ENCODE measurements around the gene SNX30. TPM values are rescaled to one million over a fixed set of nuclear protein-coding genes. Genes with fewer than 3 reads are reported as not detected.

Gene SNX30
- total RNA-seq, 1 experiment from 2014 or later, result 12.7 TPM

- H3K4me1 ChIP-seq (ENCODE audit: control insufficient read depth in 1 of 2, insufficient read depth in 2 of 2, low read length in 2 of 2), result peaks cover 0 to 8% of the 10 kb centered on the region in 2 experiments; a peak in 1 of 4 replicates
- intact Hi-C loops (cut with micrococcal nuclease), result no loop called here
- POLR2A ChIA-PET, result no interaction called here
- RAD21 ChIA-PET (ENCODE audit: low non-redundant PET in 1 of 2, low total read pairs in 2 of 2, uncharacterized antibody in 2 of 2, unreplicated experiment in 2 of 2), result no interaction called here
- no peaks in the 10 kb centered on the region; the same call in 1 of the 2 replicates for H3K79me2 ChIP-seq (ENCODE audit: insufficient read depth, low read length)
- no peaks in the 10 kb centered on the region for H3K9me3 ChIP-seq (ENCODE audit: control insufficient read depth in 1 of 2, insufficient read depth in 1 of 2, low read depth in 1 of 2, low read length in 2 of 2)
- BruUV-seq (replicated peaks), result no TSS peak
- no peak for TF ChIP-seq EZH2phosphoT487 (IDR thresholded peaks at IDR 0.05; ENCODE audit: borderline replicate concordance)
- TF ChIP-seq EZH2 (IDR thresholded peaks at IDR 0.05), result no peak
- TF ChIP-seq YY1 (IDR thresholded peaks at IDR 0.05; ENCODE audit: extremely low read depth, insufficient replicate concordance, low read depth, low read length), result no peak
- TF ChIP-seq POLR2AphosphoS5 (IDR thresholded peaks at IDR 0.05; ENCODE audit: low read depth, low read length), result no peak
- TF ChIP-seq CBX3 (IDR thresholded peaks at IDR 0.05; ENCODE audit: low read depth), result no peak
- TF ChIP-seq JUND (IDR thresholded peaks at IDR 0.05), result no peak
- TF ChIP-seq SRF (IDR thresholded peaks at IDR 0.05; ENCODE audit: low read depth), result no peak
- no peak for TF ChIP-seq REST (IDR thresholded peaks at IDR 0.05; ENCODE audit: low read depth)
- TF ChIP-seq SP1 (IDR thresholded peaks at IDR 0.05; ENCODE audit: low read depth), result no peak
- TF ChIP-seq MAX (IDR thresholded peaks at IDR 0.05), result no peak
- TF ChIP-seq TCF7L2 (IDR thresholded peaks at IDR 0.05; ENCODE audit: borderline replicate concordance, extremely low read depth, insufficient read depth, insufficient read length), result no peak
- TF ChIP-seq POLR2A (IDR thresholded peaks at IDR 0.05; ENCODE audit: borderline replicate concordance, extremely low read depth, insufficient read depth, insufficient read length), result no peak
- TF ChIP-seq RAD21 (IDR thresholded peaks at IDR 0.05; ENCODE audit: low read depth), result no peak
- no peak for TF ChIP-seq ZFX (IDR thresholded peaks at IDR 0.05)
- no peak for TF ChIP-seq ZBTB33 (IDR thresholded peaks at IDR 0.05; ENCODE audit: extremely low read depth, insufficient replicate concordance, low read length)
- no peak overlapping the region for H3K4me3 ChIP-seq (replicated peaks in 1 of 2; ENCODE audit: low read depth in 1 of 2, low read length in 2 of 2)
- H3K9ac ChIP-seq (ENCODE audit: low read length), result no peak overlapping the region
- H3K27me3 ChIP-seq (ENCODE audit: insufficient read depth, low read length), result no peaks in the 10 kb centered on the region
- no peaks in the 10 kb centered on the region for H3K36me3 ChIP-seq (ENCODE audit: control insufficient read depth in 1 of 2, insufficient read depth in 2 of 2, low read length in 2 of 2)
- H3K4me2 ChIP-seq (ENCODE audit: low read length), result no peak overlapping the region
- ATAC-seq, result no peak
- no peak for DNase-seq (ENCODE audit: low read depth, low spot score)
- H3K27ac ChIP-seq (ENCODE audit: low read depth, low read length), result no peak overlapping the region
- CTCF ChIA-PET, result interaction anchor here (0.8 kb wide), 1 partner anchor 31 kb away, joined by 3 read pairs; no protein-coding TSS in a partner anchor
- H4K20me1 ChIP-seq (ENCODE audit: insufficient read depth), result no peaks in the 10 kb centered on the region
- no peak overlapping the region for H2AFZ ChIP-seq (ENCODE audit: low read depth, low read length, poor library complexity, severe bottlenecking)
- no peaks in the 10 kb centered on the region for H3K9me2 ChIP-seq (ENCODE audit: insufficient read depth)
Observed at GRCh38 chr9:112761912-112762655, 11.5 kb downstream of the SNX30 start.
